ENCODE results near the gene STXBP4.

The STXBP4 gene

DNA sequence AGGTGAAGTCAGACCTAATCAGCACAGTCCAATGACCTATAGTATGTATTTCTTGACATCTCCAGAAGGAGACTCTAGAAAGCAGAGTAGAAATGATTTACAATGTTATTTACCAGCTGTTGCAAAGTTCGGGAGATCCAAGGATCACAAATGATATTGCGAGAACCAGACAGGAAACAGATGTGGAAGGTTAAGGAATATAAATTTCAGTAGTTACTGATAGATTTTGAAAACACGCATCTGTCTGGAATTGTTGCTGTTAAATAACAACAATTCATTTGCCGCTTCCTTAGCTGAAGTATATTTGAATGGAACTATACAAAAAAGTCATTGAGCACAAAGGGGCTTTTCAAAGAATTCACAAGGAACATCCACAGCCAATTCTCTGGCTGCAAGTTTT is 72.0 kb downstream of the STXBP4 start:
- TF ChIP-seq ZNF274 (IDR thresholded peaks at IDR 0.05; ENCODE audit: low read depth, low read length) (no peak), YY1 (IDR thresholded peaks at IDR 0.05; ENCODE audit: insufficient read depth, insufficient read length) (no peak), SUZ12 (IDR thresholded peaks at IDR 0.05; ENCODE audit: extremely low read depth, insufficient read depth, insufficient read length) (no peak)
- no peak for DNase-seq (ENCODE audit: low read depth, low spot score)
- H3K4me3 ChIP-seq (ENCODE audit: insufficient read length, low read depth), result no peak overlapping the region
- H3K4me1 ChIP-seq (ENCODE audit: insufficient read depth, insufficient read length), result no peaks in the 10 kb centered on the region
- no peaks in the 10 kb centered on the region for H3K9me3 ChIP-seq (ENCODE audit: insufficient read depth, low read length)
- no peak overlapping the region for H3K9ac ChIP-seq (ENCODE audit: insufficient read length, low read depth)
- peaks cover 7% of the 10 kb centered on the region for H3K36me3 ChIP-seq (ENCODE audit: insufficient read depth, insufficient read length, low read length)
- H3K27me3 ChIP-seq (ENCODE audit: insufficient read depth, insufficient read length), result no peaks in the 10 kb centered on the region

DNA sequence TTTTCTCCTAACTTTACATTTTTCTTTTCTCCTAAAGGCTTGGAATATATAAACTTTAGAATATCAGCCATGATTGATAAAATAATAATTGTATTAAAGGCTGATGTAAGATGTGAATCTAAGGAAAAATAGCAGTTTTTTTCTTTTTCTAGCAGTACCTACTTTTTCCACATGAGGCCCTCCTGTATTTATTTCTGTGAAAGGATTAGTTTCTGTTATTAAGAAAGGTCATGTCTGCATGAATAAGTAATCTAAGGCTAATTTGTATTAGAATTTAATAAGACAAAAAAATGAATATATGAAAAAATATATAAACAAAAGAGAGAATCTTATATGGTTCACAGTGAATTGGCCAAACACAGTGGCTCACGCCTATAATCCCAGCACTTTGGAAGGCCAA is 85.3 kb downstream of the STXBP4 start:
- Histone ChIP-seq H3K4me3 (ENCODE audit: insufficient read length, low read depth) (no peak overlapping the region), H3K9me3 (ENCODE audit: insufficient read depth, low read length) (no peaks in the 10 kb centered on the region), H3K36me3 (ENCODE audit: insufficient read depth, insufficient read length, low read length) (no peaks in the 10 kb centered on the region), H3K4me1 (ENCODE audit: insufficient read depth, insufficient read length) (no peaks in the 10 kb centered on the region), H3K9ac (ENCODE audit: insufficient read length, low read depth) (no peak overlapping the region), H3K27me3 (ENCODE audit: insufficient read depth, insufficient read length) (no peaks in the 10 kb centered on the region)
- TF ChIP-seq SUZ12 (IDR thresholded peaks at IDR 0.05; ENCODE audit: extremely low read depth, insufficient read depth, insufficient read length), result no peak
- DNase-seq (ENCODE audit: low read depth, low spot score), result no peak

DNA sequence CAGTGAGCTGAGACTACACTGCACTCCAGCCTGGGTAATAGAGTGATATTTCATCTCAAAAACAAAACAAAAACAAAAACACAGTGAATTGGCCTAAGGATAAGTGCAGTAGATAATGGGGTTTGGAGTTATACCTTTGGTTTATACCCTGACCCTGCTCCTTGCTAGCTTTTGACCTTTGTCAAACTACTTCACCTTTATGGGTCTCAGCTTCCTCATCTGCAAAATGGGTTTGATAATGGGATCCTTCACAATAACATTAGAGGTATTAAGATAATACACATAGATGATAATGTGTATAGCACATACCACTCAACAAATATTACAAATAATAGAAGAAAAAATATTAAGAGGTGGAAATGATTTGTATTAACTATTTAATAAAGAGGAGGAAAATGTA is 85.9 kb downstream of the STXBP4 start:
- Histone ChIP-seq H3K4me3 (ENCODE audit: insufficient read length, low read depth) (no peak overlapping the region), H3K9me3 (ENCODE audit: insufficient read depth, low read length) (no peaks in the 10 kb centered on the region), H3K4me1 (ENCODE audit: insufficient read depth, insufficient read length) (no peaks in the 10 kb centered on the region), H3K9ac (ENCODE audit: insufficient read length, low read depth) (no peak overlapping the region), H3K36me3 (ENCODE audit: insufficient read depth, insufficient read length, low read length) (no peaks in the 10 kb centered on the region), H3K27me3 (ENCODE audit: insufficient read depth, insufficient read length) (no peaks in the 10 kb centered on the region)
- no peak for TF ChIP-seq YY1 (IDR thresholded peaks at IDR 0.05; ENCODE audit: insufficient read depth, insufficient read length)
- TF ChIP-seq ZNF274 (IDR thresholded peaks at IDR 0.05; ENCODE audit: low read depth, low read length), result no peak
- TF ChIP-seq SUZ12 (IDR thresholded peaks at IDR 0.05; ENCODE audit: extremely low read depth, insufficient read depth, insufficient read length), result no peak
- no peak for DNase-seq (ENCODE audit: low read depth, low spot score)

- H3K27me3 ChIP-seq (ENCODE audit: insufficient read depth, insufficient read length), result no peaks in the 10 kb centered on the region
- DNase-seq (ENCODE audit: low read depth, low spot score), result no peak
- H3K9me3 ChIP-seq (ENCODE audit: insufficient read depth, low read length), result no peaks in the 10 kb centered on the region
- no peaks in the 10 kb centered on the region for H3K36me3 ChIP-seq (ENCODE audit: insufficient read depth, insufficient read length, low read length)
- no peak overlapping the region for H3K4me3 ChIP-seq (ENCODE audit: insufficient read length, low read depth)
- no peaks in the 10 kb centered on the region for H3K4me1 ChIP-seq (ENCODE audit: insufficient read depth, insufficient read length)
- no peak overlapping the region for H3K9ac ChIP-seq (ENCODE audit: insufficient read length, low read depth)
- no peak for TF ChIP-seq ZNF274 (IDR thresholded peaks at IDR 0.05; ENCODE audit: low read depth, low read length)
- no peak for TF ChIP-seq YY1 (IDR thresholded peaks at IDR 0.05; ENCODE audit: insufficient read depth, insufficient read length)
- TF ChIP-seq SUZ12 (IDR thresholded peaks at IDR 0.05; ENCODE audit: extremely low read depth, insufficient read depth, insufficient read length), result no peak
Observed at GRCh38 chr17:55056526-55056925, 88.0 kb downstream of the STXBP4 start.

- no peaks in the 10 kb centered on the region for H3K9me3 ChIP-seq (ENCODE audit: insufficient read depth, low read length)
- H3K4me1 ChIP-seq (ENCODE audit: insufficient read depth, insufficient read length), result no peaks in the 10 kb centered on the region
- no peaks in the 10 kb centered on the region for H3K36me3 ChIP-seq (ENCODE audit: insufficient read depth, insufficient read length, low read length)
- DNase-seq (ENCODE audit: low read depth, low spot score), result no peak
- H3K4me3 ChIP-seq (ENCODE audit: insufficient read length, low read depth), result no peak overlapping the region
- H3K27me3 ChIP-seq (ENCODE audit: insufficient read depth, insufficient read length), result no peaks in the 10 kb centered on the region
- no peak overlapping the region for H3K9ac ChIP-seq (ENCODE audit: insufficient read length, low read depth)
- TF ChIP-seq YY1 (IDR thresholded peaks at IDR 0.05; ENCODE audit: insufficient read depth, insufficient read length) (no peak), SUZ12 (IDR thresholded peaks at IDR 0.05; ENCODE audit: extremely low read depth, insufficient read depth, insufficient read length) (no peak), ZNF274 (IDR thresholded peaks at IDR 0.05; ENCODE audit: low read depth, low read length) (no peak)
Observed at GRCh38 chr17:55057184-55057583, 88.6 kb downstream of the STXBP4 start.

DNA sequence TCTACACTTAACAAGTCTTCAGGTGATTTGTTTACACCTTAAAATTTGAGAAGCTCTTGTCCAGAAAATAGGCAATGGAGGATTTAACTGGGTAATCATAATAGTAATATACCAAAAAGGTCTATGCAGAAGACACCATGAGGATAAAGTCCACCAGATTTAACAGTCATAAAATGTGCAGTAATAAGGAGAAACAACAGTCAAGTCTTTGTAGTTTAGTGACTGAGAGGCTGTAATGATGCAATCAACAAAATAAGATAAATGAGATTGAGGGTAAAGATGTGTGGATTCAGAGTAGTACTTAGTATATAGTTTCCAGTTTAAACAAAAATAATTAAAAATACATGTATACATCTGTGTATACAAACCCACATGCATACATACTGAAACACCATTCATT is 91.2 kb downstream of the STXBP4 start:
- Histone ChIP-seq H3K4me1 (ENCODE audit: insufficient read depth, insufficient read length) (no peaks in the 10 kb centered on the region), H3K27me3 (ENCODE audit: insufficient read depth, insufficient read length) (no peaks in the 10 kb centered on the region), H3K36me3 (ENCODE audit: insufficient read depth, insufficient read length, low read length) (no peaks in the 10 kb centered on the region), H3K9me3 (ENCODE audit: insufficient read depth, low read length) (no peaks in the 10 kb centered on the region), H3K4me3 (ENCODE audit: insufficient read length, low read depth) (no peak overlapping the region), H3K9ac (ENCODE audit: insufficient read length, low read depth) (no peak overlapping the region)
- no peak for DNase-seq (ENCODE audit: low read depth, low spot score)
- no peak for TF ChIP-seq ZNF274 (IDR thresholded peaks at IDR 0.05; ENCODE audit: low read depth, low read length)
- no peak for TF ChIP-seq SUZ12 (IDR thresholded peaks at IDR 0.05; ENCODE audit: extremely low read depth, insufficient read depth, insufficient read length)

- no peak for TF ChIP-seq YY1 (IDR thresholded peaks at IDR 0.05; ENCODE audit: insufficient read depth, insufficient read length)
- TF ChIP-seq ZNF274 (IDR thresholded peaks at IDR 0.05; ENCODE audit: low read depth, low read length), result no peak
- no peak for TF ChIP-seq SUZ12 (IDR thresholded peaks at IDR 0.05; ENCODE audit: extremely low read depth, insufficient read depth, insufficient read length)
- Histone ChIP-seq H3K9me3 (ENCODE audit: insufficient read depth, low read length) (no peaks in the 10 kb centered on the region), H3K27me3 (ENCODE audit: insufficient read depth, insufficient read length) (no peaks in the 10 kb centered on the region), H3K9ac (ENCODE audit: insufficient read length, low read depth) (no peak overlapping the region), H3K4me1 (ENCODE audit: insufficient read depth, insufficient read length) (no peaks in the 10 kb centered on the region), H3K36me3 (ENCODE audit: insufficient read depth, insufficient read length, low read length) (no peaks in the 10 kb centered on the region), H3K4me3 (ENCODE audit: insufficient read length, low read depth) (no peak overlapping the region)
- no peak for DNase-seq (ENCODE audit: low read depth, low spot score)
Observed at GRCh38 chr17:55062921-55063320, 94.4 kb downstream of the STXBP4 start.
